Mesendoderm (in vitro differentiated cells): ENCODE results near the gene APOBEC2.

ENCODE experiments used
- DNase-seq: peaks from one replicate; pipeline ENCODE4 v3.0.0; 2013
- H2AK5ac ChIP-seq: 2 replicates; pipeline ENCODE4 v1.6.1; 2013; ENCODE audit warnings: low read length, inconsistent platforms
- H2BK120ac ChIP-seq: 2 replicates; pipeline ENCODE4 v1.6.1; 2013; ENCODE audit warnings: low read depth, mild to moderate bottlenecking, low read length, moderate library complexity, mixed read lengths
- H2BK15ac ChIP-seq: replicated peaks from 2 replicates; pipeline ENCODE4 v1.6.1; 2013; ENCODE audit warnings: low read depth, mild to moderate bottlenecking, moderate library complexity
- H2BK5ac ChIP-seq: 2 replicates; pipeline ENCODE4 v1.6.1; 2013; ENCODE audit warnings: low read length, inconsistent platforms
- H3K18ac ChIP-seq: 2 replicates; pipeline ENCODE4 v1.6.1; 2013; ENCODE audit warnings: mild to moderate bottlenecking, low read length, mixed read lengths
- H3K23ac ChIP-seq: one replicate; pipeline ENCODE4 v1.6.1; 2013; ENCODE audit warnings: low read length
- H3K27ac ChIP-seq: 2 replicates; pipeline ENCODE4 v1.5.1; 2013; ENCODE audit warnings: low read depth, mild to moderate bottlenecking, inconsistent platforms, low read length, moderate library complexity
- H3K27me3 ChIP-seq: 2 replicates; pipeline ENCODE4 v1.6.1; 2013; ENCODE audit warnings: low read length, control low read depth, mild to moderate bottlenecking, inconsistent platforms; ENCODE audit not compliant: insufficient read depth, poor library complexity
- H3K36me3 ChIP-seq: 2 replicates; pipeline ENCODE4 v1.6.1; 2013; ENCODE audit warnings: low read length, inconsistent platforms; ENCODE audit not compliant: control insufficient read depth, insufficient read depth
- H3K4ac ChIP-seq: one replicate; pipeline ENCODE4 v1.6.1; 2013; ENCODE audit warnings: low read depth, mild to moderate bottlenecking, low read length, moderate library complexity
- H3K4me1 ChIP-seq: 2 replicates; pipeline ENCODE4 v1.6.1; 2013; ENCODE audit warnings: low read depth, low read length, inconsistent platforms; ENCODE audit not compliant: control insufficient read depth
- H3K4me2 ChIP-seq: 2 replicates; pipeline ENCODE4 v1.6.1; 2013; ENCODE audit warnings: low read length
- H3K4me3 ChIP-seq: 2 replicates; pipeline ENCODE4 v1.5.1; 2013; ENCODE audit warnings: mild to moderate bottlenecking, low read length
- H3K56ac ChIP-seq: one replicate; pipeline ENCODE4 v1.6.1; 2013; ENCODE audit warnings: low read length
- H3K79me1 ChIP-seq: 2 replicates; pipeline ENCODE4 v1.6.1; 2013; ENCODE audit warnings: low read length, inconsistent platforms
- H3K79me2 ChIP-seq: 2 replicates; pipeline ENCODE4 v1.6.1; 2013; ENCODE audit warnings: mild to moderate bottlenecking, low read length; ENCODE audit not compliant: control insufficient read depth, insufficient read depth
- H3K9ac ChIP-seq: 2 replicates; pipeline ENCODE4 v1.6.1; 2013; ENCODE audit warnings: low read length, inconsistent platforms
- H4K5ac ChIP-seq: one replicate; pipeline ENCODE4 v1.6.1; 2013; ENCODE audit warnings: low read length
- H4K8ac ChIP-seq: one replicate; pipeline ENCODE4 v1.6.1; 2013; ENCODE audit warnings: low read depth, mild to moderate bottlenecking, control low read depth, low read length, moderate library complexity
- WGBS: extraction: QIAGEN DNeasy Blood & Tissue Kit; methylation state at CpG from one replicate; pipeline ENCODE4 v1.1.7; 2013; ENCODE audit warnings: low lambda C conversion rate, missing lambda C conversion rate; ENCODE audit not compliant: insufficient coverage; ENCODE audit errors: extremely low coverage; 5-methylcytosine and 5-hydroxymethylcytosine counted together

APOBEC2 gene

DNA sequence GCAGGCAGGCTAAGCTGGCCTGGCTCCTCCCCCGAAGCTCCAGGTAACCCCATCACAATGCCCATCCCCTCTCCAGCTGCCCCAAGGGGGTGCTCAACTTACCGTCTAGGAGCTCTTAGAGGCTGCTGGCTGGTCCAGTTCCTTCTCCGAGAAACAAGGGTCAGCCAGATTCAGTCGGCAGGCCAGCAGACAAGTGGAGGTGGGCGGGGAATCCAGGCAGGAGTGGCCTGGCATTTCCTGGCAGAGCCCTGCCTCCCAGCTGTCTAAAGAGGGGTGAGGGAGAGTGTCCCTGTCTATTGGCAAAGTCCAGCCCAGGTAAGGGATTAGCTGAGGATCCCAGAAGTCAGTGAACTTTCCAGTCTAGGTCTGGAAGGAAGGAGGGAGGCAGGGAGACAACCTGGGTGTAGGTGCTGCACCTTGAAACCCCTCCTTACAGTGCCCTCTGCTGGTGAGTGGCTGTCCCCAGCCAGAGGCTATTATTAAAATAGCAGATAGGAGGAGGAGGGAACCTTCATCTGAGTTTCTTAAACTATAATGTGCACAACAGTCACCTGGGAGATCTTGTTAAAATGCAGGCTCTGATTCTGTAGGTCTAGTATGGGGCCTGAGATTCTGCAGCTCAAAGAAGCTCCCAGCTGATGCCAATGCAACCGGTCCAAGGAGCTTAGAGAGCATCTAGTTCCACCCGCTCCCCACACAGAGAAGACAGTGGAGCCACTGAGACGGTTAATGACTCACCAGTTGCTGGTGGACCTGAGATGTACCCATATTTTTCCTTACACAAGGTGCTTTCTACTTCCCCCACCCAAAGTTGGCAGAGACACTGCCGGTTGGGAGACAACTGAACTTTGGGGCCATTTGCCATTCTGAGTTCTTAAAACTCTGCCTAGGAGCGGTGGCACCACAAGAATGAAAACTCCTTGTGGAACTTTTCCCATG, 13.7 kb upstream of the APOBEC2 start, which contains the start of gene UNC5CL:
Gene UNC5CL (minus strand): TSS at position 162 of the 939 bp plus-strand sequence. CDS start 4,147 bp downstream, outside the sequence.
- Histone ChIP-seq H3K56ac (no peak within 1 kb of the TSS), H3K18ac (no peak within 1 kb of the TSS), H2BK15ac (no peak within 1 kb of the TSS), H2BK120ac (no peak within 1 kb of the TSS), H3K4me2 (no peak within 1 kb of the TSS), H4K5ac (no peak within 1 kb of the TSS), H3K9ac (no peak within 1 kb of the TSS), H2BK5ac (no peak within 1 kb of the TSS), H3K27ac (no peak within 1 kb of the TSS), H3K36me3 (no peaks in the 10 kb centered on the region), H3K27me3 (no peaks in the 10 kb centered on the region), H4K8ac (no peak within 1 kb of the TSS), H3K4me3 (no peak within 1 kb of the TSS), H3K79me2 (no peaks in the 10 kb centered on the region), H2AK5ac (no peak within 1 kb of the TSS), H3K4ac (no peak within 1 kb of the TSS), H3K23ac (no peak within 1 kb of the TSS), H3K79me1 (no peaks in the 10 kb centered on the region), H3K4me1 (no peaks in the 10 kb centered on the region)
- peak; percentile 74 for DNase-seq
- no CpG with 5 or more reads among the region's 10 CpGs for WGBS

DNA sequence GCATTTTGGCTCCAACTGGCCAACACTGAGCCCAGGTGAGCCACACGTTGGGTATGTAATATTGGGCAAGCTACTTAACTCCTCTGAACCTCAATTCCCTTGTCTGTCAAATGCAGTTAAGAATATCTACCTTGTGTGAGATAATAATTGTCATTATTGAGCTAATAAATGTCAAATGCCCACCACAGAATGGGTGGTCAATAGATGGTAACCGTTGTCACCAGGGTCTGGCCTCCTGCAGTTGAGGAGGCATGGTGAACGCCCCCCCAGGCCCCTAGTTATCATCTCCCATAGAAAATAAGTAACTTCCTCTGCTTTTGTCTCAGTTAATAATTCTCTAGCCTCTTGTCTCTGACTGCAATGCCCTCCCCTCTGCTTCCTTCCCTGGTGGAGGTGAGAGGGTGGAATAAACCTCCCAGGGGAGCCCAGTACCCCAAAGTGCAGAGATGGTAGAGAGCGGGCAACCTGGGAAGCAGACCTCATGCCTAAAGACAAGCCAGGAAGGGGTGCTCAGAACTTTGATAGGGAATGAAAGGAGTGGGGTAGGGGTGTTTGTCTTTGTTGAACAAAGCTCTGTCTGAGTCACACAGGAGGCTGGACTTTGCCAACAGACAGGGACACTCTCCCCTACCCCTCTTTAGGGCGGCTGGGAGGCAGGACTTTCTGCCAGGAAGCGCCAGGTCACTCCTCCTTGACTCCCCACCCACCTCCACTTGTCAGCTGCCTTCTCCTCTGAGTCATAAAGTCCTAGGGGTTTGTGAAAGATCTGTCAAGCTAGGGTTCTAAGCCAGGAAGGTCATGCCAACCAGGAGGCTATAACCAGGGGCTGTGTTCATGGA, 12.7 kb upstream of the APOBEC2 start:
- Histone ChIP-seq H3K36me3 (no peaks in the 10 kb centered on the region), H3K4me3 (no peak overlapping the region), H3K4me2 (no peak overlapping the region), H4K5ac (no peak overlapping the region), H3K4ac (no peak overlapping the region), H2AK5ac (no peak overlapping the region), H2BK120ac (no peak overlapping the region), H3K23ac (no peak overlapping the region), H3K9ac (no peak overlapping the region), H3K27me3 (no peaks in the 10 kb centered on the region), H3K79me1 (no peaks in the 10 kb centered on the region), H2BK15ac (no peak overlapping the region), H3K18ac (no peak overlapping the region), H3K56ac (no peak overlapping the region), H2BK5ac (no peak overlapping the region), H3K4me1 (no peaks in the 10 kb centered on the region), H3K27ac (no peak overlapping the region), H4K8ac (no peak overlapping the region), H3K79me2 (no peaks in the 10 kb centered on the region)
- peak; percentile 49 for DNase-seq
- no CpG with 5 or more reads among the region's 6 CpGs for WGBS

GRCh38 chr6:41040940-41041536, 12.0 kb upstream of the APOBEC2 start:
- H3K23ac ChIP-seq: no peak overlapping the region
- H3K56ac ChIP-seq: no peak overlapping the region
- no peaks in the 10 kb centered on the region for H3K4me1 ChIP-seq
- DNase-seq: no peak
- H3K27me3 ChIP-seq: no peaks in the 10 kb centered on the region
- H2BK15ac ChIP-seq: no peak overlapping the region
- WGBS: no CpG with 5 or more reads among the region's 1 CpG
- H3K79me1 ChIP-seq: no peaks in the 10 kb centered on the region
- no peaks in the 10 kb centered on the region for H3K79me2 ChIP-seq
- no peak overlapping the region for H4K5ac ChIP-seq
- no peak overlapping the region for H2AK5ac ChIP-seq
- H3K4ac ChIP-seq: no peak overlapping the region
- no peak overlapping the region for H3K18ac ChIP-seq
- H3K4me2 ChIP-seq: no peak overlapping the region
- H2BK5ac ChIP-seq: no peak overlapping the region
- no peak overlapping the region for H2BK120ac ChIP-seq
- no peak overlapping the region for H4K8ac ChIP-seq
- H3K4me3 ChIP-seq: no peak overlapping the region
- no peak overlapping the region for H3K27ac ChIP-seq
- H3K9ac ChIP-seq: no peak overlapping the region
- no peaks in the 10 kb centered on the region for H3K36me3 ChIP-seq

DNA sequence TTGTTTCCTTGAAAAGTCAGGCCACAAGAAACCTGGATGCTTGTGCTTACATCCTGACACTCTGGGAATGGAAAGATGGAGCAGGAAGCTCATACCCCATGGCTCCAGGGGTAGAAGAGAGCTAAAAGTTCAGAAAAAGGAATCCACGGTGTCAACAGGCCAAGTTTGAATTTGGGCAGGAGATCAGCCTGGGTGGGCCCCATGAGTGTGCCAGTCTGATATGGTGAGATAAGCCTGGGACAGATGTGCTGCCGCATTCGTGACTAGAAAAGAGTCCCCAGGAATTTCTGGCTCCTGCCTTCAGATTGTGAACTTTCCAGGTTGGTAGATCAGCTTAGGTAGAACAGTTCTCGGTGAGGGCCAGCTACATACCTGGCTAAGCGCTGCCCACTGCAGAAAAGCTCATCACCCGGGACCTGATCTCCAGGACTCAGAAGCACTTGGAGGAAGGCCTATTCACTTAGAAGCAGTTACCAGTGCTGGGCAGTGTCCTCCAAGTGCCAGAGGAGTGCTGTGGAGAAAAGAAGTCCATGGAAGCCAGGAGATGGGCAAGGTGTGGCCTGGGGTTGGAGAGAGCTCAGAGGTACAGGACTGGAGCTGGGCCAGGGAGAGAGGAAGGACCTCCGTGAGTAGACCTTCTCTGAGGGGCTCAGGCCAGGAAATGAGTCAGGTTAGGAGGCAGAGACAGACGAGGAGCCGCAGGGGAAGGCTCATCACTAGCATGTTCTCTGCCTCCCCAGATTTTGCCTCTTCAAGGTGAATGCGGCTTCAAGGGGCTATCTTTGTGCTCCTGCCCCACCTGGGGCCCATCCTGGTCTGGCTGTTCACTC, 10.6 kb upstream of the APOBEC2 start, which contains the start of gene TSPO2:
Gene TSPO2 (plus strand): TSS at position 242 of the 830 bp plus-strand sequence. CDS start 519 bp downstream, at position 761.
- WGBS: no CpG with 5 or more reads among the region's 10 CpGs
- Histone ChIP-seq H2BK15ac (no peak within 1 kb of the TSS), H2AK5ac (no peak within 1 kb of the TSS), H3K4me1 (no peaks in the 10 kb centered on the region), H3K56ac (no peak within 1 kb of the TSS), H4K5ac (no peak within 1 kb of the TSS), H3K18ac (no peak within 1 kb of the TSS), H4K8ac (no peak within 1 kb of the TSS), H3K79me2 (no peaks in the 10 kb centered on the region), H3K36me3 (no peaks in the 10 kb centered on the region), H3K27ac (no peak within 1 kb of the TSS), H2BK120ac (no peak within 1 kb of the TSS), H3K4ac (no peak within 1 kb of the TSS), H3K79me1 (no peaks in the 10 kb centered on the region), H3K4me3 (no peak within 1 kb of the TSS), H2BK5ac (no peak within 1 kb of the TSS), H3K27me3 (no peaks in the 10 kb centered on the region), H3K4me2 (no peak within 1 kb of the TSS), H3K9ac (no peak within 1 kb of the TSS), H3K23ac (no peak within 1 kb of the TSS)
- no peak for DNase-seq

DNA sequence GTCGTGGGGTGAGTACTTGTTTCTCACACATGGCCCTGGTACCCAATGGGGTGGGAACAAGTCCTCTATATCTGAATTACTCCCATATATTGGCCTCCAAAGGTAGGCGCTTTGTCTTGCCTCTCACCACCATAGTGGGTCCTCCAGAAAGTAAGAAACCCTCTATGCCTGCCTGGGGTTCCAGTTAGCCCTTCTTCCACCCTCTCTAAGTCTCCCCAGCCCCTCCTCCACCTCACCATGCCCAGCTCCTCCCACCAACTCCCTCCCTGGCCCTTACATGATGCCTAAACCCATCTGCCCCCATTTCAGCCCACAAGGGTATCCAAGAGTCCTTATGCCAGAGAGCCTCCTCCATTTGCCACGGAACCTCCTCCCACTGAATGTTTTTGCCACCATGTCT, 9.9 kb upstream of the APOBEC2 start:
- no CpG with 5 or more reads among the region's 3 CpGs for WGBS
- no peak overlapping the region for H2BK120ac ChIP-seq
- H3K23ac ChIP-seq: no peak overlapping the region
- H3K4me1 ChIP-seq: no peaks in the 10 kb centered on the region
- H3K4me2 ChIP-seq: no peak overlapping the region
- H3K79me1 ChIP-seq: no peaks in the 10 kb centered on the region
- no peak overlapping the region for H4K8ac ChIP-seq
- no peak overlapping the region for H3K18ac ChIP-seq
- no peaks in the 10 kb centered on the region for H3K79me2 ChIP-seq
- no peak overlapping the region for H3K4me3 ChIP-seq
- no peak overlapping the region for H4K5ac ChIP-seq
- H3K9ac ChIP-seq: no peak overlapping the region
- no peak overlapping the region for H2BK15ac ChIP-seq
- H2AK5ac ChIP-seq: no peak overlapping the region
- H3K27ac ChIP-seq: no peak overlapping the region
- H3K4ac ChIP-seq: no peak overlapping the region
- no peak overlapping the region for H2BK5ac ChIP-seq
- no peaks in the 10 kb centered on the region for H3K27me3 ChIP-seq
- no peaks in the 10 kb centered on the region for H3K36me3 ChIP-seq
- DNase-seq: no peak
- no peak overlapping the region for H3K56ac ChIP-seq
